AG04449 (cell line): ENCODE data around the gene IQCB1.
"Not testable (repeated sequence)": the region's sequence is repeated elsewhere in the genome, so short reads cannot be mapped to it uniquely, and the experiment has no call there.

Experiments used
- CTCF ChIA-PET: fragments of 350-600 bp; formaldehyde crosslinking; extraction: SDS; loops from one replicate; lab custom pipeline; 2021; ENCODE audit warnings: antibody characterized with exemption; lab: Yijun Ruan, JAX
- POLR2A ChIA-PET: fragments of 400-600, 350-600 bp; formaldehyde crosslinking; extraction: SDS; loops from one replicate; lab custom pipeline; 2020; ENCODE audit warnings: antibody characterized with exemption, inconsistent platforms; lab: Yijun Ruan, JAX
- DNase-seq: peaks from one replicate; pipeline ENCODE4 v3.0.0-alpha.2; 2010; ENCODE audit warnings: low read depth, low spot score
- H3K4me3 ChIP-seq: 2 replicates; pipeline ENCODE4 v1.5.1; 2011; ENCODE audit warnings: low read depth, mild to moderate bottlenecking, control low read depth, low read length
- CTCF ChIP-seq: IDR thresholded peaks from one replicate; pipeline ENCODE4 v1.5.1; 2011; ENCODE audit warnings: mild to moderate bottlenecking, moderate library complexity, low read length, control low read depth, inconsistent platforms; ENCODE audit not compliant: insufficient read depth; ENCODE audit errors: missing control alignments

Gene IQCB1

GRCh38 chr3:121869736-121870135 is 34.9 kb upstream of the IQCB1 start:
- no peak for DNase-seq
- ChIA-PET POLR2A (no interaction called here), CTCF (no interaction called here)
- H3K4me3 ChIP-seq: no peak overlapping the region
- TF ChIP-seq CTCF: no peak

GRCh38 chr3:121863801-121864200 is 28.9 kb upstream of the IQCB1 start:
- no peak for TF ChIP-seq CTCF
- no peak overlapping the region for H3K4me3 ChIP-seq
- no peak for DNase-seq
- ChIA-PET POLR2A (no interaction called here), CTCF (no interaction called here)

GRCh38 chr3:121863247-121863646 is 28.4 kb upstream of the IQCB1 start:
- CTCF ChIA-PET: interaction anchor here (0.7 kb wide), 1 partner anchor 27 kb away, joined by 3 read pairs; no protein-coding TSS in a partner anchor
- DNase-seq, POLR2A ChIA-PET, H3K4me3 ChIP-seq: not testable (repeated sequence)

- POLR2A ChIA-PET, CTCF ChIA-PET, DNase-seq, H3K4me3 ChIP-seq: not testable (repeated sequence)
Observed at GRCh38 chr3:121857778-121858177, 22.9 kb upstream of the IQCB1 start.

- no peak for TF ChIP-seq CTCF
- no peak overlapping the region for H3K4me3 ChIP-seq
- CTCF ChIA-PET: no interaction called here
- POLR2A ChIA-PET: no interaction called here
- no peak for DNase-seq
Observed at GRCh38 chr3:121855555-121855954, 20.7 kb upstream of the IQCB1 start.

GRCh38 chr3:121852256-121852655 is 17.4 kb upstream of the IQCB1 start:
- CTCF ChIA-PET: no interaction called here
- no peak for TF ChIP-seq CTCF
- DNase-seq: no peak
- no peak overlapping the region for H3K4me3 ChIP-seq
- POLR2A ChIA-PET: no interaction called here

GRCh38 chr3:121844892-121845291 is 10.0 kb upstream of the IQCB1 start:
- ChIA-PET CTCF (no interaction called here), POLR2A (no interaction called here)
- no peak overlapping the region for H3K4me3 ChIP-seq
- no peak for DNase-seq
- TF ChIP-seq CTCF: no peak
